ENCODE measurements around the gene VAPB. TPM values are rescaled to one million over a fixed set of nuclear protein-coding genes. Genes with fewer than 3 reads are reported as not detected.

VAPB gene
- total and polyA plus RNA-seq, 10 of the 15 experiments (the other 5 are each of a cell fraction or from before 2014, with no cell fraction given): 3.2 to 28.6 (median 20.5) TPM

GRCh38 chr20:58458342-58459057 lies 69.5 kb downstream of the VAPB start:
- Histone ChIP-seq H3K4me3 (peak overlapping the region; percentile 32), H3K9ac (ENCODE audit: control insufficient read depth, insufficient read depth, low read length) (peak overlapping the region; percentile 42), H3K4me1 (ENCODE audit: control insufficient read depth, insufficient read depth, low read length) (peaks cover 28% of the 10 kb centered on the region), H3K36me3 (ENCODE audit: control insufficient read depth in 2 of 2, insufficient read depth in 2 of 2, low read length in 1 of 2) (no peaks in the 10 kb centered on the region), H3K4me2 (ENCODE audit: control insufficient read depth, insufficient read depth) (peak overlapping the region; percentile 88), H2AFZ (ENCODE audit: control insufficient read depth, low read depth, low read length) (peak overlapping the region; percentile 52), H3K27ac (ENCODE audit: control insufficient read depth, insufficient read depth) (peak overlapping the region; percentile 49), H3K9me3 (replicated peaks; ENCODE audit: control insufficient read depth, insufficient read depth, low read length) (peaks cover 5% of the 10 kb centered on the region), H4K20me1 (ENCODE audit: control insufficient read depth, insufficient read depth) (no peaks in the 10 kb centered on the region), H3K79me2 (ENCODE audit: control insufficient read depth, insufficient read depth, low read length) (no peaks in the 10 kb centered on the region), H3K27me3 (replicated peaks in 1 of 2; ENCODE audit: control insufficient read depth in 2 of 2, insufficient read depth in 2 of 2, low read length in 1 of 2) (no peaks in the 10 kb centered on the region)
- in situ Hi-C loops (cut with MboI): loop anchor here (10.0 to 25.0 kb wide), 4 partner anchors 179 to 984 kb away; partner anchors contain the start of gene CTSZ
- WGBS (ENCODE audit: insufficient coverage, insufficient replicate concordance, low lambda C conversion rate, missing lambda C conversion rate): 3% methylated on average over 16 of the region's 16 CpGs
- ATAC-seq (peak; percentile 99), FAIRE-seq (peak; percentile 84), DNase-seq (ENCODE audit: low read depth, low spot score) (peak; percentile 89)
- SMC1A ChIA-PET (ENCODE audit: uncharacterized antibody, unreplicated experiment): interaction anchor here (0.6 to 3.8 kb wide), 17 partner anchors 9 to 242 kb away, joined by 3 to 33 read pairs (median 4); partner anchors contain the start of genes STX16 and VAPB
- TSS peak; percentile 80 for BruUV-seq (replicated peaks)
- RAD21 ChIA-PET (ENCODE audit: unreplicated experiment): interaction anchor here (0.6 to 2.3 kb wide), 9 partner anchors 10 to 198 kb away, joined by 3 to 9 read pairs (median 4); partner anchors contain the start of genes STX16 and VAPB
- POLR2A ChIA-PET: interaction anchor here (0.7 to 1.7 kb wide), 6 partner anchors 9 to 193 kb away, joined by 3 to 9 read pairs (median 5); partner anchors contain the start of genes STX16 and VAPB
- CTCF ChIA-PET: interaction anchor here (1.0 to 3.2 kb wide), 5 partner anchors 9 to 223 kb away, joined by 3 to 24 read pairs (median 9); no protein-coding TSS in a partner anchor
- intact Hi-C loops (cut with micrococcal nuclease; ENCODE audit: unreplicated experiment): loop anchor here (2.0 to 5.0 kb wide), 3 partner anchors 56 to 192 kb away; partner anchors contain the start of genes RAB22A and STX16
- TF ChIP-seq NFYA (IDR thresholded peaks at IDR 0.05; ENCODE audit: borderline replicate concordance, low read depth, low read length) (no peak), EP300 (IDR thresholded peaks at IDR 0.05; ENCODE audit: borderline replicate concordance in 1 of 2, control insufficient read depth in 1 of 2, low read depth in 2 of 2, low read length in 2 of 2) (peak; percentile 90 to 95), SUZ12 (IDR thresholded peaks at IDR 0.05; ENCODE audit: unreplicated experiment) (no peak), PRDM15 (CRISPR knock-in tag; IDR thresholded peaks at IDR 0.05) (no peak), SREBF1 (IDR thresholded peaks at IDR 0.05; ENCODE audit: low read length) (no peak), FOXK2 (IDR thresholded peaks at IDR 0.05) (no peak), EGR1 (IDR thresholded peaks at IDR 0.05; ENCODE audit: borderline replicate concordance in 1 of 2, low read depth in 2 of 2, low read length in 2 of 2) (no peak; a peak in 1 of 3 replicates), SMAD5 (IDR thresholded peaks at IDR 0.05; ENCODE audit: low read depth) (no peak), SMAD1 (IDR thresholded peaks at IDR 0.05; ENCODE audit: low read depth, partially characterized antibody) (no peak), JUND (IDR thresholded peaks at IDR 0.05; ENCODE audit: low read depth, low read length) (no peak), STAT3 (IDR thresholded peaks at IDR 0.05; ENCODE audit: low read depth, low read length) (0 out of 2 replicates have a peak, but pooled peaks have one; percentile 15)
- TF ChIP-seq, protein P1, sequence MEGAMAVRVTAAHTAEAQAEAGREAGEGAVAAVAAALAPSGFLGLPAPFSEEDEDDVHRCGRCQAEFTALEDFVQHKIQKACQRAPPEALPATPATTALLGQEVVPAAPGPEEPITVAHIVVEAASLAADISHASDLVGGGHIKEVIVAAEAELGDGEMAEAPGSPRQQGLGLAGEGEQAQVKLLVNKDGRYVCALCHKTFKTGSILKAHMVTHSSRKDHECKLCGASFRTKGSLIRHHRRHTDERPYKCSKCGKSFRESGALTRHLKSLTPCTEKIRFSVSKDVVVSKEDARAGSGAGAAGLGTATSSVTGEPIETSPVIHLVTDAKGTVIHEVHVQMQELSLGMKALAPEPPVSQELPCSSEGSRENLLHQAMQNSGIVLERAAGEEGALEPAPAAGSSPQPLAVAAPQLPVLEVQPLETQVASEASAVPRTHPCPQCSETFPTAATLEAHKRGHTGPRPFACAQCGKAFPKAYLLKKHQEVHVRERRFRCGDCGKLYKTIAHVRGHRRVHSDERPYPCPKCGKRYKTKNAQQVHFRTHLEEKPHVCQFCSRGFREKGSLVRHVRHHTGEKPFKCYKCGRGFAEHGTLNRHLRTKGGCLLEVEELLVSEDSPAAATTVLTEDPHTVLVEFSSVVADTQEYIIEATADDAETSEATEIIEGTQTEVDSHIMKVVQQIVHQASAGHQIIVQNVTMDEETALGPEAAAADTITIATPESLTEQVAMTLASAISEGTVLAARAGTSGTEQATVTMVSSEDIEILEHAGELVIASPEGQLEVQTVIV (IDR thresholded peaks at IDR 0.05; ENCODE audit: borderline replicate concordance, partially characterized antibody): no peak
- TF ChIP-seq, protein P2, sequence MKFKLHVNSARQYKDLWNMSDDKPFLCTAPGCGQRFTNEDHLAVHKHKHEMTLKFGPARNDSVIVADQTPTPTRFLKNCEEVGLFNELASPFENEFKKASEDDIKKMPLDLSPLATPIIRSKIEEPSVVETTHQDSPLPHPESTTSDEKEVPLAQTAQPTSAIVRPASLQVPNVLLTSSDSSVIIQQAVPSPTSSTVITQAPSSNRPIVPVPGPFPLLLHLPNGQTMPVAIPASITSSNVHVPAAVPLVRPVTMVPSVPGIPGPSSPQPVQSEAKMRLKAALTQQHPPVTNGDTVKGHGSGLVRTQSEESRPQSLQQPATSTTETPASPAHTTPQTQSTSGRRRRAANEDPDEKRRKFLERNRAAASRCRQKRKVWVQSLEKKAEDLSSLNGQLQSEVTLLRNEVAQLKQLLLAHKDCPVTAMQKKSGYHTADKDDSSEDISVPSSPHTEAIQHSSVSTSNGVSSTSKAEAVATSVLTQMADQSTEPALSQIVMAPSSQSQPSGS (IDR thresholded peaks at IDR 0.05; ENCODE audit: low read length): peak; percentile 77; the same call in 1 of the 2 replicates
